Breast epithelium (tissue), 4 donors: ENCODE results near the gene PRH1. TPM values are rescaled to one million over a fixed set of nuclear protein-coding genes. Genes with fewer than 3 reads are reported as not detected.
A peak's percentile ranks its signal among the peaks of the same experiment; 100 is the strongest.

Experiments
- DNase-seq, 2 donors: peaks; one replicate each; pipeline ENCODE4 v3.0.0-alpha.2; 2019; ENCODE audit warnings: low spot score in 2 of 2
- H3K27ac ChIP-seq, 2 donors: fragments of 200-600 bp; sonication (generic) in 1 of 2; one replicate each; pipeline ENCODE4 v1.5.1; 2016 to 2019; ENCODE audit warnings: mild to moderate bottlenecking in 1 of 2
- H3K27me3 ChIP-seq, 2 donors: fragments of 200-600 bp; sonication (generic) in 1 of 2; one replicate each; pipeline versions ENCODE4 v1.5.1 to v1.6.0; 2017 to 2019; ENCODE audit warnings: control low read depth in 1 of 2, mild to moderate bottlenecking in 1 of 2
- H3K36me3 ChIP-seq: fragments of 200-600 bp; one replicate; pipeline ENCODE4 v1.5.1; 2019
- H3K4me1 ChIP-seq, 2 donors: fragments of 200-600 bp; sonication (generic); one replicate each; pipeline ENCODE4 v1.5.1; 2016 to 2019; ENCODE audit warnings: control low read depth in 1 of 2
- H3K4me3 ChIP-seq, 3 donors: fragments of 200-600 bp; sonication (generic); 1 replicate in 2 of 3; 2 replicates in 1 of 3; pipeline ENCODE4 v1.5.1; 2016 to 2019; ENCODE audit warnings: mild to moderate bottlenecking in 3 of 3, moderate library complexity in 2 of 3
- H3K9me3 ChIP-seq, 2 donors: fragments of 200-600 bp; sonication (generic) in 1 of 2; one replicate each; pipeline ENCODE4 v1.5.1; 2016 to 2019; ENCODE audit warnings: control low read depth in 1 of 2
- POLR2A ChIP-seq: fragments of 450-650 bp; IDR thresholded peaks from one replicate; pipeline ENCODE4 v1.6.1; 2016; ENCODE audit warnings: antibody characterized with exemption, mild to moderate bottlenecking, moderate library complexity
- POLR2AphosphoS5 ChIP-seq, 3 donors: sonication (generic); formaldehyde crosslinking; IDR thresholded peaks; one replicate each; pipeline ENCODE4 v1.6.1; 2017; ENCODE audit warnings: antibody characterized with exemption in 3 of 3
- intact Hi-C: fragments of 100-400 bp; cut with DNase I; formaldehyde crosslinking; loops from one replicate; pipeline ENCODE4 v1.15.1; 2023; ENCODE audit warnings: low total_unique reads
- total RNA-seq, 3 donors: library from RNA; depleted of rRNA; stranded (reverse); fragments of >200 nt; gene quantifications; one replicate each; pipeline ENCODE4 v1.1.0, GENCODE V29; 2016
- TF ChIP-seq, protein P1 (sequence below), 3 donors: fragments of 450-650 bp; IDR thresholded peaks; one replicate each; pipeline ENCODE4 v1.5.1; 2016 to 2017; ENCODE audit warnings: antibody characterized with exemption in 3 of 3, mild to moderate bottlenecking in 3 of 3, moderate library complexity in 3 of 3

The PRH1 gene
- total RNA-seq, 3 donors from 2014 or later: 30.9 to 72.6 (median 39.0) TPM

GRCh38 chr12:10863512-10864218, 20.4 kb downstream of the PRH1 start:
- intact Hi-C loops: no loop called here
- Histone ChIP-seq H3K4me3 (no peak overlapping the region), H3K36me3 (no peaks in the 10 kb centered on the region), H3K27ac (no peak overlapping the region), H3K9me3 (peaks cover 0 to 21% of the 10 kb centered on the region in 2 donors), H3K27me3 (no peaks in the 10 kb centered on the region), H3K4me1 (no peaks in the 10 kb centered on the region)
- TF ChIP-seq POLR2A: no peak
- TF ChIP-seq, protein P1, sequence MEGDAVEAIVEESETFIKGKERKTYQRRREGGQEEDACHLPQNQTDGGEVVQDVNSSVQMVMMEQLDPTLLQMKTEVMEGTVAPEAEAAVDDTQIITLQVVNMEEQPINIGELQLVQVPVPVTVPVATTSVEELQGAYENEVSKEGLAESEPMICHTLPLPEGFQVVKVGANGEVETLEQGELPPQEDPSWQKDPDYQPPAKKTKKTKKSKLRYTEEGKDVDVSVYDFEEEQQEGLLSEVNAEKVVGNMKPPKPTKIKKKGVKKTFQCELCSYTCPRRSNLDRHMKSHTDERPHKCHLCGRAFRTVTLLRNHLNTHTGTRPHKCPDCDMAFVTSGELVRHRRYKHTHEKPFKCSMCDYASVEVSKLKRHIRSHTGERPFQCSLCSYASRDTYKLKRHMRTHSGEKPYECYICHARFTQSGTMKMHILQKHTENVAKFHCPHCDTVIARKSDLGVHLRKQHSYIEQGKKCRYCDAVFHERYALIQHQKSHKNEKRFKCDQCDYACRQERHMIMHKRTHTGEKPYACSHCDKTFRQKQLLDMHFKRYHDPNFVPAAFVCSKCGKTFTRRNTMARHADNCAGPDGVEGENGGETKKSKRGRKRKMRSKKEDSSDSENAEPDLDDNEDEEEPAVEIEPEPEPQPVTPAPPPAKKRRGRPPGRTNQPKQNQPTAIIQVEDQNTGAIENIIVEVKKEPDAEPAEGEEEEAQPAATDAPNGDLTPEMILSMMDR (IDR thresholded peaks at IDR 0.05): no peak
- TF ChIP-seq POLR2AphosphoS5 (IDR thresholded peaks at IDR 0.05): no peak
- DNase-seq: no peak

DNA sequence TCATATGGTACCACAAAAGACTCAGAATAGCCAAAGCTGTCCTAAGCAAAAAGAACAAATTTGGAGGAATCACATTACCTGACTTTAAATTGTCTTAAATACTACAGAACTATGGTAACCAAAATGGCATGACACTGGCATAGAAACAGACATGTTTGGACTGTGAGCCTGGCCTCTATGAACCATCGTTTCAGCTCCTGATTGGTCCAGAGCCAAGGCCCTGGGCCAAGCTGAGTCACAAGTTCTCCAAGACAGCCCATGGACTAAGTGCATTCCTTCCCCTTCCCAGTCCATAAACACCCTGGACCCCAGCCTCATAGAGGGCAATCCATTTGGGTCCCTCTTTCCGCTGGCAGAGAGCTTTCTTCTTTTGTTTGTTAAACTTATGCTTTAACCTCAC, 22.7 kb downstream of the PRH1 start:
- Histone ChIP-seq H3K4me1 (no peaks in the 10 kb centered on the region), H3K9me3 (peaks cover 5 to 21% of the 10 kb centered on the region in 2 donors)

GRCh38 chr12:10855807-10856206, 28.2 kb downstream of the PRH1 start:
- H3K27me3 ChIP-seq: no peaks in the 10 kb centered on the region
- intact Hi-C loops: no loop called here
- TF ChIP-seq, protein P1 (IDR thresholded peaks at IDR 0.05): no peak
- TF ChIP-seq POLR2AphosphoS5 (IDR thresholded peaks at IDR 0.05) (no peak), POLR2A (no peak)
- no peak overlapping the region for H3K4me3 ChIP-seq
- no peak for DNase-seq
- no peaks in the 10 kb centered on the region for H3K4me1 ChIP-seq
- no peak overlapping the region for H3K27ac ChIP-seq
- H3K9me3 ChIP-seq: peaks cover 9 to 11% of the 10 kb centered on the region in 2 donors
- no peaks in the 10 kb centered on the region for H3K36me3 ChIP-seq

More for the DNA sequence above, 22.7 kb downstream of the PRH1 start:
- no peak for DNase-seq
- no peak overlapping the region for H3K27ac ChIP-seq
- H3K4me3 ChIP-seq: no peak overlapping the region
- H3K36me3 ChIP-seq: no peaks in the 10 kb centered on the region
- TF ChIP-seq POLR2AphosphoS5 (IDR thresholded peaks at IDR 0.05) (no peak), POLR2A (no peak)
- TF ChIP-seq, protein P1 (IDR thresholded peaks at IDR 0.05): no peak
- intact Hi-C loops: no loop called here
- H3K27me3 ChIP-seq: no peaks in the 10 kb centered on the region

DNA sequence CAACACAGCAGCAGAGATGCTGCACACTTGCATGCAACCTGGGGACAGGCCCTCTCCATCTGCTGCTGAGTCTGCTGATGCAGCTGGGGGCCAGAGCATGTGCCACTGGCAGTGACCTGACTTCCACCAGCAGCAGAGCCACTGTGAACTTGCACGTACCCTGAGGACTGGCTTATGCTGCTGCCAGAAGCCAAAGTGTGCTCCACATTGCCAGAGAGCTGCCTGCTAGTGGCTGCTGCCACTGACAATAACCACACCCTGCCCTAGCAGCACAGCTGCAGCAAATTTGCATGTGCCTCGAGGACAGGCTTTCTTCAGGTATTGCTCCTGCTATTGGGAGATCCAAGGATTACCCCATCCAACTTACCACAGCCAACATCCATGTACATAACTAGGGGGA, 30.3 kb downstream of the PRH1 start:
- no peak for TF ChIP-seq POLR2AphosphoS5 (IDR thresholded peaks at IDR 0.05)
- no peaks in the 10 kb centered on the region for H3K27me3 ChIP-seq
- H3K27ac ChIP-seq: no peak overlapping the region
- H3K4me3 ChIP-seq: no peak overlapping the region
- DNase-seq: no peak
- peaks cover 9 to 11% of the 10 kb centered on the region in 2 donors for H3K9me3 ChIP-seq
- intact Hi-C loops: no loop called here
- no peaks in the 10 kb centered on the region for H3K36me3 ChIP-seq
- H3K4me1 ChIP-seq: no peaks in the 10 kb centered on the region

DNA sequence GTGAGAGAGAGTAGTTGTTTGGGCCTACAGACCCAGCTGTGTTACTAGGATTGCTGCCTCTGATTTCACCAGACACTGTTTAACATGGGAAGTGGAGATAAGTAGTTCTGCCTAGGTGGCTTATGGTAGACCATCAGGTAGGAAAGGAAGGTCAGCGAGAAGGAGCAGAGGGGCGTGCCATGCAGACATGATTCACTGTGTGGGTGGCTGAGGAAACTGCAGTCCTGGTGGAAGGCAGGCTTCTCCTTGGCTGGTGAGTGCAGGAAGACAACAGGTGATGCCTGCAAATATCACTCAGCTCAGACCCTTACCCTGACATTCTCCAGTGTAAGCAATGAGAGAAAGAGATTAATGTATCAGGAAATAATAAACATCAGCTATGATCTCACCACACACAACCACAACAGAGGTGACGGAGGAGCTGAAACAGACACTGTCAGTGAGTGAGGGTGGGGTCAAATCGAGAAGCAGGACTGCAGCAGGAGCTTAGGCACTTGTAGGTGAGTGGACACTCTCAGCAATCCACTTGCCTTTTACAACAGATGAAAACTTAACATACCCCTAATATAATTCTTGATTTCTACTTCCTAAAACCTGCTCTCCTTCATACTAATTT, 32.7 kb downstream of the PRH1 start:
- Histone ChIP-seq H3K4me3 (no peak overlapping the region), H3K36me3 (no peaks in the 10 kb centered on the region), H3K27me3 (no peaks in the 10 kb centered on the region), H3K4me1 (no peaks in the 10 kb centered on the region), H3K9me3 (peaks cover 6 to 9% of the 10 kb centered on the region in 2 donors), H3K27ac (peak overlapping the region in 1 of 2 donors; percentile 43)
- intact Hi-C loops: no loop called here
- DNase-seq: no peak
- TF ChIP-seq POLR2AphosphoS5 (IDR thresholded peaks at IDR 0.05) (no peak), POLR2A (no peak)
- TF ChIP-seq, protein P1 (IDR thresholded peaks at IDR 0.05): no peak
